GM18861 (cell line): ENCODE measurements around the gene TP53TG5.
"Not testable (repeated sequence)": the region's sequence is repeated elsewhere in the genome, so short reads cannot be mapped to it uniquely, and the experiment has no call there.

Experiments used
- ATAC-seq: cut with Tn5 transposase; IDR thresholded peaks from one replicate; pipeline ENCODE4 v1.9.1; 2021; ENCODE audit not compliant: unreplicated experiment

The TP53TG5 gene

DNA sequence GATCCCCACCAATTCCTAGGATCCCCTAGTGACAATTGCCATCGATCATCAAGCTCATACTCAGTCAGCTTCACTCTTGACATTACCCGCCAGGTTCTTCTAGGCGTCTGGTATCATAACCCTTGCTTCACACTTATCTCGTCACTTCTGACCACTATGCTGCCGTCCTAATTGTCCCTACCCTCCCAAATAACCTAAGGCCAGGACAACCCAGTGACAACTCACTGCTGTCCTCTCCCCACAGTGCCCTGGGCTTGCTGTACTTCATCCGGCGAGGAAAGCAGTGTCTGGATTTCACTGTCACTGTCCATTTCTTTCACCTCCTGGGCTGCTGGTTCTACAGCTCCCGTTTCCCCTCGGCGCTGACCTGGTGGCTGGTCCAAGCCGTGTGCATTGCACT is 11.5 kb downstream of the TP53TG5 start:
- ATAC-seq: no peak

DNA sequence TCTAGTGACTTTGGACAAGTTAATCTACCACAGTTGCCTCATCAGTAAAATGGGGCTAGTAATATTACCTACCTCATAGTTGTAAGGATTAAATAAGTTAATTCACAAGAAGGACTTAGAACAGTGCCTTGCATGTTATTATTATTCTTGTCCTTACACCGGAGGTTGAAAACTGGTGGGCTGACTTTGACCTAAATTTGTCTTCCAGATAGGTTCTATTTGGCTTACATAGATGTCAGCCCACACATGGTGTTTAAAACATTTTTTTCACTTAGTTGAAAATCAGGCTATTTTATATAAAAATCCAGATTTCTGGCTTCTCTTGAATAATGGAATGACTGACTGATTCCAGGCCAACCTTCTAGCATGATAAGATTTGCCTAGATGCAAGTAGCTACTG is 11.9 kb downstream of the TP53TG5 start:
- no peak for ATAC-seq

DNA sequence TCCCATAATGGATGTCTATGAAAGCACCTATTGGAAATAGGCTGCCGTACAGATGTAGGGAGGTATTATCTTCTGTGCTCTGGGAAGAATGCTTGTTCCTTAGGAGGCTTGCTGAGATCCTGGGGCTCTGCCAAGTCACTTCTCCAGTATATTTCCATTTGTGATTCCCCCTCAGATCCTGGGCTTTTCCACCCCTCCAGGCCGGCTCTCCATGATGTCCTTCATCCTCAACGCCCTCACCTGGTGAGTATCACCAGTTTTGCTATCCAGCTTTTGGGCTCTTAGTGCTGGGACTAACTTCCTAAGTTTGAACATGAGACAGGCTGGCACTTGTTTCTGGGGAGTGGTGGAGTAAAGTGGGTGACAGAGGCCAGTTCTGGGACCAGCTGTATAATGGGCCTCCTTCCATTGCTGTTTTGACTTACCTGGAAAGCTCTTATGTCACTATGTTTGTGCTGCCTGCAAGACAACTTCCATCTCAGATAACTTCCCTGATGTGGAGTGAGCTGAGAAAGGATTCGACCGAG is 12.6 kb downstream of the TP53TG5 start:
- ATAC-seq: no peak

DNA sequence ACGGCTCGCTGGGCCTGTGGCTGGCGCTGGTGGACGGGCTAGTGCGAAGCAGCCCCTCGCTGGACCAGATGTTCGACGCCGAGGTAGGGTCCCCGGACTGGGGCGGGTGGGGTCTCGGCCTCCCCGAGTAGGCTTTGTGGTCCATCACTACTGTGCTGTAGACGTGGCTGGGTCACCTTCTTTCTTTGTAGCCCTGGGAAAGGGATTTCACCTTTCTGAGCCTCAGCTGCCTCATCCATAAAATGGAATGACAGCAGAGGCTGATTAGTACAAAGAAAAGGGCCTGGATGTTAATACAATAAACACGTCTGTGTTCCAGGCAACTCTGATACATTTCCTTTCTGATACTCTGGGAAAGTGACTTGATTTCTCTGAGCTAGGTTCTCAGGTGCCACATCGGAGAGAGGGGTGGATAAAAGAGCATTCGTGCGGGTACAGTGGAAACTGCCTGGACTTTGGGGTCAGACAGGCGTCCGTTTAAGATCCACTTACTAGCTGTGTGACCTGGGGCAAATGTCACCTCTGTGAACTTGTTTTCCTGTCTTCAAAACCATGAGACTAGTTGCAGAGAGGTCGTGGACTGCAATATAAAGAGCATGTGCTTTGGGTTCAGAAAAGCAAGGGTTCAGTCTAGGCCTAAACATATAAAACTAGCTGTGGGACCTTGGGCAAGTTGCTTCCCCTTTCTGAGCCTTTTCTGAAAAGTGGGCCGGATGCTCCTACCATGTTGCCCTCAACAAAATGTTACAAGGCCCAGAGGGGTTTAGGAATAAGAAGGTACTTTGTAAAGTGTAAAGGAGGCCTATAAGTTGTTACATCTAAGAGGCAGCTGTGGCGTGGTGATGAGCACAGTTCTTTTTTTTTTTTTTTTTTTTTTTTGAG is 14.3 kb downstream of the TP53TG5 start:
- no peak for ATAC-seq

DNA sequence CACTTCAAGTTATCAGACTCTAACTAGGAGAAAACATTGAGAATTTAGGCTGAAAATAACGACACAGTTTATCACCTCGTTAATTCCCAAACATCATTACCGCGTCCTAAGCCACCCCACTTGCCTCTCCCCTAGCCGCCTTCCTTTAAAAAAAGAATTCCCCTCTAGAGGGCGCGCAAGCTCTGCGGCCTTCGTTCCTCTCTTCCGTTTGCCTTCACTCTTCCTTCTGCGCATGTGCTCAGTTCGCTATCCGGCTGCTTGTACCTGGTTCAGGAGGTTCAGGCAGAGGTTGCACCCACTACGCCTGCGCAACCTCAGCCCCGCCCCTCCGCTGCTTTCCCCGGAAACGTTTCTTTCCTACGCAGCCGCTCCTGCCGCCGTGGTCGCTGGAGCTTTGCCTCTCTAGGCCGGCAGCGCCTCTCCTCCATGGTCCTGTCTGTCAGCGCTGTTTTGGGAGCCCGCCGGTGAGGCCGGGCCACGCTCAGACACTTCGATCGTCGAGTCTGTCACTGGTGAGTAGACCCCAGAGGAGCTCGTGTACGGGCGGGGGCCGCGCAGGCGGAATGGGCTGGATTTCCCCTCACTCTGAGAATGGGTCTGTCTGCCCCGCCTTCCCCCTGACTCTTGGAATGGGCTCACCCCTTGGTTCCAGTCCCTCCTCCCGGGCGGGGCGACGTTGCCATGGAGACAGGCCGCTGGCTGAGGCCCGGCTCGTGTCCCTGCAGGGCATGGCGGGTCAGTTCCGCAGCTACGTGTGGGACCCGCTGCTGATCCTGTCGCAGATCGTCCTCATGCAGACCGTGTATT is 15.1 kb downstream of the TP53TG5 start, which contains the start of gene SYS1:
SYS1 (plus strand) TSS at position 353 of the 807 bp plus-strand sequence; CDS start at position 729, 376 bp downstream.
- peak; percentile 66 for ATAC-seq

DNA sequence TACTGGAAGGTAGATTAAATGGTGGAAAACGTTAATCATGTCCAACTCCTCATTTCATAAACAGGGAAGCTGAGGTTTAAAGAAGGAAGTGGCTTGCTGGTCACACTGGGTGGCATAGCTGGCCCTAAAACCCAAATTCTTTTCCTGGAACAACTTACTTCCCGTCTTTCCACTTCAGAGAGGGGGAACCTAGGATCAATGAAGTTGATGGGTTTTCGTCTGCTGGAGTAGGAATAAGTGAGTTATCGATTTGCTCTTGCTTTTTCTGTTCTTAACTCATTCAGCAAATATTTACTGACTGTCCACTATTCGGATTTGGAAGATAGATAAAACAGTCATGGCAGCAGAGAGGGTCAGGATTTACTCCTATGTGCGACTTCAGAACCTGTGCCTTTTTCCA is 16.3 kb downstream of the TP53TG5 start:
- ATAC-seq: no peak

DNA sequence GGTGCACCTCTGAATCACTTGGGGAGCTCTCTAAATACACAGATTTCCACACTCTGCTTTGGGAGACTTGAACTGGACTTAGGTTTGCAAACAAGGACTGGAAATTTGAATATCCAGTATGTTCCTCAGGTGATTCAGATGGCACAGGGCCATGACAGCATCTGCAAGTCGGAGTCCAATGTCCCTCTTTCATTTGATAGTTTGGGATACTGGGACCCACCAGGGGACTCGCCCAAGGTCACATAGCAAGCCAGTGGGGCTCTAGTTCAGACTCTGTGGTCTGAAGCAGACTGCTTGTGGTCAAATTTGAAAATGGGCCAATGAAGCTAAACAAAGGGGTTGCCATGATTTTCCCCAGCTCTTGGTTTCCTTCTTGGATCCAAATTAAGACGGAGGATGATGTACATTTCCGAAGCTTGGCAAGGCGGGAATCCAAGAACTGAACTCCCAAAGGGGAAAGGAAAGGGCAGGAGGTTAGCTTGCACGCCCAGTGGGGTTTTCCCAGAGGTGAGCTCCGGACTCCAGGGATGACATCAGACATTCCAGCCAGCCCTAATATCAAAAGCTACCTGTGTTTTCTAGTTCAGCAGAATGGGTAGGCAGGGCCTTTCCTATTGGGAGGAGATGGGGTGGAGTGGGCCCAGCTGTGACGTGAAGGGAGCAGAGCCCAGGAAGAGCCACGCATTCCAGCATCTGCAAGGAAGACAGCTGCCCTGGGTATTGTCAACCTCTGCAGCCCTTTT is 18.5 kb downstream of the TP53TG5 start:
- ATAC-seq: no peak

DNA sequence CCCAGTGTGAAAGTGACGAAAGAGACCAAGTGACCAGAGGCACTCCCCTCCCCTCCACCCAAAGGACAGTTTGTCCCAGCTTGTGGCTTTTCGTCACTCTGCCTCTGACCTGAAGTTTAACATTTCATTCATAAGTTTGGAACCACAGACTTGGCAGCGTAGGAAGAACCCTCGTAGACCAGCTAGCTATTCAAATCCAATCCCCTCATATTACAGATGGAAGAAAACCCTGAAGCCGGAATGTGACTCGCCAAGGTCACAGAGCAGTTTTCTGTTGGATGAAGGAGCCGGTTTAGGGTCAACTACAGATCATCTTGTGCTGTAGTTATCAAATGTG is 19.1 kb downstream of the TP53TG5 start:
- ATAC-seq: no peak

DNA sequence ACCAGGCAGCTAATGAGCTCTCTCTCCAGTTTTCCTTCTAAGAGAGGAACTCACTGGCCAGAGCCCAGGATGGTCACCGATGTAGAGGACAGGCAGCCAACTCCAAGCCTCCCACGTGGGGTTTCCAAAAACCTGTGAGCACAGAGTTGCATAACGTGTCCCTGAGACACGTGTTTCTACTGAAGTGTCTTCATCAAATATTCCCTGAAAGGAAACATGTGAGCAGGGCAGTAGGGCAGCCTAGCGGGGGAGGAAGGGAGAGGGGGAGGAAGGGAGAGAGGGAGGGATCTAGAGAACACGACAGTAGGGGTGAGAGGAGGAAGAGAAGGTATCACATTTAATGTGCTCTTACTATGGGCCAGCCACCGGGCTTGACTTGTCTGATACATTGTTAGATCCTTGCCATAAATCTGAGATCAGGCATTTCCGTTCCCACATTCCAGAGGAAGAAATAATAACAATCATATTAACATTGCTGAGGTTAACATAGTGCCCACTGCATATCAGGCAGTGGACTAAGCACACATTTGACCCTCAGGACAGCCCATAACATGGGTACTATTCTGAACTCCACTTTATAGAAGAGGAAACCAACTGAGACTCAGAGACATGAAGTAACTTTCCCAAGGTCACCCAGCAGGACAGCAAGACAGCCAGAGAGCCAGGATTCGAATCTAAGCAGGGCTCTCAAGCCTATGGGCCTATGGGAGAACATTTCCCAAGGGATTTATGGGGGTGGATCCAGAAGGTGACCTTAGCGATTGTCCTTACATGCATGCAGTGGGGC is 19.6 kb downstream of the TP53TG5 start:
- ATAC-seq: no peak

DNA sequence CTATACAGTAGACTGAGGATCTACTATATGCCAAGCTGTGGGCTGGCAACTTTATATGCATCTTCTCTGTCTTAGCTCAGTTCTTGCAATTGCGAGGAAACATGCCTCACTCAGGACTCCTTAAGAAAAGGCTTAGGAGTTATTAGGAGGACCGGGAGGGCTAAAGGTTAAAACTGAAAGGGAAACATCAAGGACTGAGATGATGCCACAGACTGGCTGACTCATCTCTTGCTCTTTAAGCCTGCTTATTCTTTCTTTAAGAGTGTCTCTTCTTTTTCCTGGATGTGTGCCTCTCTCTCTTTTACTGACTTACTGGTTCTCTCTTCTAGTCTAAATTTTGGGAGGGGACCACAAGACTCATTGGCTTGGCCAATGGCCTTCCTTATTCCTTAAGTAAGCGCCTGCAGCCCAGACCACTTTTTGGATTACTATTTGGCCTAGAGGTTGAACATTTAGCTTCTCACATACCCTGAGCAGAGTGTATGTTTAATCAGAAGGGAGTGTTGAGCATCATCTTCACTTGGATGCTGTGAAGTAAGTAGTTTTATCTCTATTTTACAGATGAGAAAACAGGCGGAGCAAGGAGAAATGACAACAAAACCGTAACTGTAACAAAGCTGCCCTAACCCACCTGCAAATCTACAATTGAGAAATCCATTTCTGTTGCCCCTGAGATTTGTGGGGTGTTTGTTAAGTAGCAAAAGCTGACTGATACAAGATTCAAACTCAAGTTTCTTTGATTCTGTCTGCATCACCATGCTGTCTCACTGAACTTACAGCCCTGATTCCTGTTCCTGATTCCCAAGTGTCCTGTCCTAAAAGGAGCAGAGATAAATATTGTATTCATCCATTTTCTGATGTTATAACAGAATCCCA is 22.7 kb downstream of the TP53TG5 start:
- no peak for ATAC-seq

DNA sequence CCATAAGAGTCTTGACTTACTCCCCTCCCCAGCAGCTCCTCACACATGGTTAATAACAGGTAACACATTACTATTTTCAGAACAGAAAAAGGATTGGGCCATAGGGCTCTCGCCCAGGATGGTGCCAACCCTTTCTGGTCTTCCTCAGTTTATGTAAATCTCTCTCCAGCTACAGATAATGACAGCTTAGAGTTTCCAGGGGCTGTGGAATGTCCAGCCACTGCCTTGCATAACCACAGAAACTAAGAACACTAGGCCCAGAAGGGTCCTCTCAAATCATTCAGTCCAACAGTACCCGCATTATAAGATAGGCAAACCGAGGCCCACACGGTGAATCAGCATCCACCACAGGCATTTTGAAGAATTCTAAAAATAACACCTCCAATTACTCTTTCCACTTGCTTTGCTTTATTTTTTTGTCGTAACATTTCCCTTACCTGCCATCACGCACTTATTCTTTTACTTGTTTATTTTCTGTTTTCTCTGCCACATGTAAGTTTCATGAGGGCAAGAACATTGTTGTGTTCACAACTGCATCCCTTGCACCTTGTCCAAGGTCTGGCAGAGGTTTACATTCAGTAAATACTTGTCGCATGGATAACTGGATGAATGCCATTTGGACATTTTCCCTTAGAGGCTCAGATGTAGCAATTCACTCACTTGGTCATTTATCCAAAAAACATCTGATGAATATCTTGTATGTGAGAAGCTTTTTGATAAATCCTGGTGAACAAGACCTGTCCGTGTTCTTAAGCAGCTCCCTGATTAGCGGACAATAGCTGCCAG is 23.5 kb downstream of the TP53TG5 start:
- ATAC-seq: no peak

DNA sequence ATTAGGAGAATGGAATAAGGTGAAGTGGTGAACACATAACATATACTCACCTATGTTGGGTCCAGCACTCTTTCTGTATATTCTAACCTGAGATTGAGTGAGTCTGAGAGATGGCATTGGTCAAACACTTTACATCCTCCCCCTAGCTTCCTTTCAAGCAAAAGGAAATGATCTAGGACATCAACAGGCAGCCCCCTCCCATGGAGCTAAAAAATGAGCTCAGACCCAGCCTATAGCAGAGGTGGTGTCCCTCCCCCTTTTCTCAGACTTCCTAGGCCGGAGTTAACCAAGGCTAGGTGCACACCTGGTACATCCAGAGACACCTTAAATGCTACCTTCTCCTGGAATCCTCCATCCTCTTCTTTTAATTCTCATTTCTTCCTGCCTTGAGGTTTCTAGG is 24.4 kb downstream of the TP53TG5 start:
- no peak for ATAC-seq

DNA sequence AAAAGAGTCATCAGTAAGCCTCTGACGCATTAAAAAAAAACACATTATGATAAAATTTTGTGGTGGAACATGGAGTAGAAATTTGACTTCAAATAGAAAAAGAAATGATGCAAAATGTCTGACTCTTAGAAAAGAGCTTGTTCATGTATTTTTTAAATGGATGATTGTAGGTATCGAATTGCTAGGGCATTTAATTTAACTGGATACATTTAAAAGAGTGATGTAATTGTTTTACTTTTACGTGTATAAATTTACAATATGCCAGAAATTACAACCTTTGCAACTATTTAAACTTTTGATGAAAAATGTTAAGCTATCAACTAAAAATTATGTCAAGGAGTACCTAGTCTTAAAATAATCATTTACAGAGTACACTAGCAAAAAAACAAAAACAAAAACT is 25.4 kb downstream of the TP53TG5 start:
- ATAC-seq: no peak

DNA sequence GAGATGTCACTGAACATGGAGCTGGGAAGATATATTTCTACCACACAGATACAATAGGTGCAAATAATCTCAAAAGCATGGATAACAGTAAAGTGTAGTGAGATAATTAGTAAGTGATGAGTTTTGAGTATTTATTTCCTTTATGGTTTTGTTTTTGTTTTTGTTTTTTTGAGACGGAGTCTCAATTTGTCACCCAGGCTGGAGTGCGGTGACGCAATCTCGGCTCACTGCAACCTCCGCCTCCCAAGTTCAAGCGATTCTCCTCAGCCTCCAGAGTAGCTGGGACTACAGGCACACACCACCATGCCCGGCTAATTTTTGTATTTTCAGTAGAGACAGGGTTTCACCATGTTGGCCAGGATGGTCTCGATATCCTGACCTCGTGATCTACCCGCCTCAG is 27.3 kb downstream of the TP53TG5 start:
- not testable (repeated sequence) for ATAC-seq

DNA sequence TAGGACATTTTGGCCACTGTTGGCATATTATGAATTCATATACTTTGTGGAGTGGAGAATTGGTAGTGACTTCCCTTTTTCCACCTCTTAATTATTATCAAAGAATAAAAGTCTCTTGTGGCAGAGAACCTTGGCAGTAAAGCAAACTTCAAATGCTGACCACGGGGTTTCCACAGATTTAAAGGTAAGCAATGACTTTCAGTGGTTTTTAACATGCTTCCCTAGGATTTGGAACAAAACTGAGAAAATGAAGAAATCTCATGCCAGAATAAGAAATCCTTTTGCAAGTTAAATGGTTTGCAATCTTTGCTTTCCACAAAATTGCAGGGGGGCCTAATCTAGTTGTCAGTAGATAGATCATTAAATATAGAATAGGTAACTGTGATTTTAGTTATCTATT is 27.9 kb downstream of the TP53TG5 start:
- ATAC-seq: no peak

DNA sequence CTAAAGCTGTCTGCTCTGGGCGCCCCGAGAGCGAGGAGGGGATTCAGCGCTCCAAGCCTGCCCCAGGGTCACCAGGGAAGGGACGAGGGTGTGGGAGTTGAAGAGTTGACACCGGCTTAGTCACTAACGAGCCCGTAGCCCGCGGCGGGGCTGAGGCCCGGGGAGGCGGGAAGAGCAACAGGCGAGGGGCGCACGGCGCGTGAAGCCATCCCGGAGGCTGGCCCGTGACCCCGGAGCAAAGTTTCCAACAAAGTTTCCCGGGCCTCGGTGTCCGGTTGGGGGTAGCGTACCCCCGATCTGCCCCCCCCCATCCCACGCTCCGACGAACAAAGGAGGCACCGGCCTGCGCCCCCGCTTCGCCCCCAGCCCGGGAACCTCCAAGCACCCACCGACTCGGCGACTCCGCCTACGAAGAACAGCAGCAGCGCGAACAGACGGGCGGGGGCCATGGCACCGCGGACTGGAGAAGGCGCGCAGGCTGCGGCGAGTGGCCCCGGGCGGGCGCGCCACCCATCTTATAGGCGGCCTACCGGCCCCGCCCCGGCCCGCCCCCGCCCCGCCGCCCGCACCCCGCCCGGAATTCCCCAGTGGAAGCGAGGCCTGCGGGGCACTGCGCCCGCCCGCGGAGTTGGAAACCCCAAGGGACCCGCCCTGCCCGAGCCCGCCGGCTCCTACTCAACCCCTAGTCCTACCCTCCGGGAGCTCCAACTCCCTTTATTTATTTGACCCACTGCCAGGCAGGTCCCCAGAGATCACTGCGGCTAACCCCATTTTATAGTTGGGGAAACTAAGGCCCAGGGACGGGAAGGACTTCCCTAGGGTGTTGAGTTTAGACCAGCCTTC is 30.0 kb downstream of the TP53TG5 start, which contains the start of gene SDC4:
SDC4 (minus strand) TSS at position 489 of the 843 bp plus-strand sequence; CDS start at position 449, 40 bp downstream.
- ATAC-seq: no peak

DNA sequence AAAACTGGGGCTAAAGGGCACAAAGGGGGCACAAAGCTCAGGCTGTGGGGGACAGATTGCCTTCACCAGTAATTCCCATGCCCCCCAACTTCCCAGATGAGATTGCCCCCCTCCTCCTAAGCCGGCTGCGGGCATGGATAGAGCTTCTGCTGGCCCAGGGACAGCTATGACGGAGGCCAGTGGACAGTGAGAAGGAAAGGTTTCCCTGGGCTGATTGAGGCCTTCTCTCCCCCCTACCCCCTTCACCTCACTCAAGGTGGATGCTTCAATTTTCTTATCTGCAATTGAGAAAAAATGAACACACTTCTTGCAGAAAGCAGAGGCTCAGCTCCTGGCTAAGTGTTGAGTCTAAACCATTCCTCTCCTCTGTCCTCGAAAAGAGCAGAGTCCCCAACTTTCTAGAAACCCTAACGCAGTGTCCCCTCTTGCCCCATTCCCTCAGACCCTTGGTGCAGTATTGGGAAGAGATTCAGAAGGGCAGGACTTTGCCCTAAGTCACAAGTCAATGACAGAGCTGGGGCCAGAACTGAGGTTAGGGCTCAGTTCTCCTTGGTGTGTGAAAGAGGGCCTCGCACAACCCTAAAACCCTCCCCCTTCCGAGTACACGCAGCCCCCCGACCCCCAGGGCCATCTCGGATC is 30.7 kb downstream of the TP53TG5 start:
- ATAC-seq: no peak
